ENCODE measurements around the gene CAMK1D. TPM values are rescaled to one million over a fixed set of nuclear protein-coding genes. Genes with fewer than 3 reads are reported as not detected.
A peak's percentile ranks its signal among the peaks of the same experiment; 100 is the strongest.

Gene CAMK1D
- total and polyA plus RNA-seq, 10 of the 15 experiments (the other 5 are each of a cell fraction or from before 2014, with no cell fraction given): 2.1 to 35.5 (median 14.7) TPM

DNA sequence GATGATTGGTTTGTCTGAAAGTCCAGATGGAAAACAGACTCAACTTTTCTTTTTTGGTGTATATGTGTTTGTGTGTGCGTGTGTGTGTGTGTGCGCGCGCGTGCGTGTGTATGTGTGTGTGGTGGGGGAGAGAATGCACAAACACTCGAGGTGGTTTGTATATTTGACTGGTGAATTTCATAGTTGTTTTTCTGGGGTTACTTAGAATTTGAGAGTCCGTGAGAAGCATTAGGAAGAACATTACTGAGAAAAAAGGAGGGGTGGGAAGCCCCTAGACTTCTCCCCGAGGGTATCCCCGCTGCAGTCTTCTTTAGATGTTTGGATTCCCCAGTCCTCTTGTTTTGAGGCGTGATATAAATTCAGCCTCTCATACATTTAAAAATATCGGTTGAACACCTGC is 6.0 kb downstream of the CAMK1D start:
- Histone ChIP-seq H3K4me1 (ENCODE audit: control insufficient read depth, insufficient read depth, low read length) (peaks cover 34% of the 10 kb centered on the region), H3K79me2 (ENCODE audit: control insufficient read depth, insufficient read depth, low read length) (peaks cover 44% of the 10 kb centered on the region), H3K4me2 (ENCODE audit: control insufficient read depth, insufficient read depth) (peak overlapping the region; percentile 62), H3K27ac (ENCODE audit: control insufficient read depth, insufficient read depth) (peak overlapping the region; percentile 58), H3K4me3 (peak overlapping the region; percentile 30; the same call in 1 of the 2 replicates), H3K27me3 (replicated peaks in 1 of 2; ENCODE audit: control insufficient read depth in 2 of 2, insufficient read depth in 2 of 2, low read length in 1 of 2) (no peaks in the 10 kb centered on the region), H4K20me1 (ENCODE audit: control insufficient read depth, insufficient read depth) (no peaks in the 10 kb centered on the region), H3K9me3 (replicated peaks; ENCODE audit: control insufficient read depth, insufficient read depth, low read length) (no peaks in the 10 kb centered on the region), H3K36me3 (ENCODE audit: control insufficient read depth in 2 of 2, insufficient read depth in 2 of 2, low read length in 1 of 2) (no peaks in the 10 kb centered on the region), H3K9ac (ENCODE audit: control insufficient read depth, insufficient read depth, low read length) (no peak overlapping the region), H2AFZ (ENCODE audit: control insufficient read depth, low read depth, low read length) (no peak overlapping the region)
- SMC1A ChIA-PET (ENCODE audit: uncharacterized antibody, unreplicated experiment): interaction anchor here (0.8 to 3.2 kb wide), 6 partner anchors 10 to 355 kb away, joined by 3 to 12 read pairs (median 4); no protein-coding TSS in a partner anchor
- BruUV-seq (replicated peaks): no TSS peak
- in situ Hi-C loops (cut with MboI) (no loop called here), intact Hi-C loops (cut with micrococcal nuclease; ENCODE audit: unreplicated experiment) (loop anchor here (10.0 kb wide), 2 partner anchors 129 to 359 kb away; no protein-coding TSS in a partner anchor)
- FAIRE-seq (no peak), DNase-seq (ENCODE audit: low read depth, low spot score) (no peak), ATAC-seq (peak; percentile 1; the same call in 2 of the 3 replicates)
- WGBS (ENCODE audit: insufficient coverage, insufficient replicate concordance, low lambda C conversion rate, missing lambda C conversion rate): 23% methylated on average over 12 of the region's 12 CpGs
- POLR2A ChIA-PET: interaction anchor here (0.6 to 1.7 kb wide), 3 partner anchors 11 to 274 kb away, joined by 3 to 5 read pairs (median 5); no protein-coding TSS in a partner anchor
- CTCF ChIA-PET: interaction anchor here (0.7 to 1.7 kb wide), 2 partner anchors 11 to 91 kb away, joined by 3 to 7 read pairs; no protein-coding TSS in a partner anchor
- RAD21 ChIA-PET (ENCODE audit: unreplicated experiment): interaction anchor here (0.6 to 3.1 kb wide), 4 partner anchors 50 to 262 kb away, joined by 3 to 9 read pairs (median 4); no protein-coding TSS in a partner anchor
- TF ChIP-seq POLR2AphosphoS5 (IDR thresholded peaks at IDR 0.05; ENCODE audit: low read length) (no peak), MEF2A (IDR thresholded peaks at IDR 0.05; ENCODE audit: insufficient read depth, low read depth, low read length) (peak; percentile 37; the same call in 1 of the 2 replicates), KAT2A (conservative IDR thresholded peaks at IDR 0.05; ENCODE audit: control insufficient read depth, low read depth, low read length) (no peak), SMC3 (IDR thresholded peaks at IDR 0.05; ENCODE audit: borderline replicate concordance, low read length) (0 out of 2 replicates have a peak, but pooled peaks have one; percentile 9), IRF4 (IDR thresholded peaks at IDR 0.05; ENCODE audit: low read depth, low read length) (no peak), CBX5 (IDR thresholded peaks at IDR 0.05; ENCODE audit: low read depth) (no peak), SUZ12 (IDR thresholded peaks at IDR 0.05; ENCODE audit: unreplicated experiment) (no peak), CEBPB (IDR thresholded peaks at IDR 0.05; ENCODE audit: borderline replicate concordance in 1 of 2, low read depth in 2 of 2, low read length in 2 of 2) (no peak), MYC (IDR thresholded peaks at IDR 0.05; ENCODE audit: insufficient read depth, insufficient read length, insufficient replicate concordance, low read length, severe bottlenecking) (no peak), PAX8 (IDR thresholded peaks at IDR 0.05) (no peak), LARP7 (IDR thresholded peaks at IDR 0.05) (no peak), RUNX3 (IDR thresholded peaks at IDR 0.05; ENCODE audit: low read length) (peak; percentile 72), FOXM1 (IDR thresholded peaks at IDR 0.05; ENCODE audit: low read depth, low read length) (peak; percentile 89), MEF2B (IDR thresholded peaks at IDR 0.05; ENCODE audit: partially characterized antibody, poor library complexity, severe bottlenecking) (peak; percentile 47), WRNIP1 (IDR thresholded peaks at IDR 0.05; ENCODE audit: borderline replicate concordance, low read depth, low read length) (no peak), NFYA (IDR thresholded peaks at IDR 0.05; ENCODE audit: borderline replicate concordance, low read depth, low read length) (no peak), GATAD2B (conservative IDR thresholded peaks at IDR 0.05; ENCODE audit: low read depth) (no peak), NFIC (IDR thresholded peaks at IDR 0.05; ENCODE audit: low read depth, low read length) (peak; percentile 78), TBL1XR1 (IDR thresholded peaks at IDR 0.05; ENCODE audit: low read depth, low read length) (0 out of 2 replicates have a peak, but pooled peaks have one; percentile 43), NFYB (IDR thresholded peaks at IDR 0.05; ENCODE audit: insufficient read depth, low read depth, low read length) (no peak)
- TF ChIP-seq, protein P1, sequence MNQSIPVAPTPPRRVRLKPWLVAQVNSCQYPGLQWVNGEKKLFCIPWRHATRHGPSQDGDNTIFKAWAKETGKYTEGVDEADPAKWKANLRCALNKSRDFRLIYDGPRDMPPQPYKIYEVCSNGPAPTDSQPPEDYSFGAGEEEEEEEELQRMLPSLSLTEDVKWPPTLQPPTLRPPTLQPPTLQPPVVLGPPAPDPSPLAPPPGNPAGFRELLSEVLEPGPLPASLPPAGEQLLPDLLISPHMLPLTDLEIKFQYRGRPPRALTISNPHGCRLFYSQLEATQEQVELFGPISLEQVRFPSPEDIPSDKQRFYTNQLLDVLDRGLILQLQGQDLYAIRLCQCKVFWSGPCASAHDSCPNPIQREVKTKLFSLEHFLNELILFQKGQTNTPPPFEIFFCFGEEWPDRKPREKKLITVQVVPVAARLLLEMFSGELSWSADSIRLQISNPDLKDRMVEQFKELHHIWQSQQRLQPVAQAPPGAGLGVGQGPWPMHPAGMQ (IDR thresholded peaks at IDR 0.05; ENCODE audit: borderline replicate concordance): no peak

All from GM12878 (cell line).